HL-60 (cell line): ENCODE measurements around the gene FBXW9.

Experiments used
- POLR2AphosphoS5 ChIP-seq: IDR thresholded peaks from 2 replicates; pipeline ENCODE4 v1.6.1; 2012; ENCODE audit warnings: low read depth
- TF ChIP-seq, protein P1 (sequence below): IDR thresholded peaks from one replicate; pipeline ENCODE4 v1.5.1; 2011; ENCODE audit warnings: low read length, control low read depth, inconsistent platforms; ENCODE audit not compliant: insufficient read depth

DNA sequence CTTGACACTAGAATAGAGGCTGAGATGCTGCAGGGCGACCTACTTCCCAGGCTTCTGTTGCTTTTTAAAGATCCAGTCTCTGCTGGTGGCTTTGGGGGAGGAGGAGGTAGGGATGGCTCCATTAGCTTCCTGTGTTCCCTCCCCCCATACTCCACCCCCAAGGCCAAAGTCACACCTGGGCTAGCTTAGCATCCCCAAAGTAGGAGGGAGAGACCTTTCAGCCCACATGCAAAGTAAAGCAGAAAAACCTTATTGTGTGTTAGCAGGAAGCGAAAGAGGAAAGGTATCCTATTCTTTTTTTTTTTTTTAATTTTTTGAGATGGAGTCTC lies 30.5 kb upstream of the FBXW9 start:
- TF ChIP-seq, protein P1, sequence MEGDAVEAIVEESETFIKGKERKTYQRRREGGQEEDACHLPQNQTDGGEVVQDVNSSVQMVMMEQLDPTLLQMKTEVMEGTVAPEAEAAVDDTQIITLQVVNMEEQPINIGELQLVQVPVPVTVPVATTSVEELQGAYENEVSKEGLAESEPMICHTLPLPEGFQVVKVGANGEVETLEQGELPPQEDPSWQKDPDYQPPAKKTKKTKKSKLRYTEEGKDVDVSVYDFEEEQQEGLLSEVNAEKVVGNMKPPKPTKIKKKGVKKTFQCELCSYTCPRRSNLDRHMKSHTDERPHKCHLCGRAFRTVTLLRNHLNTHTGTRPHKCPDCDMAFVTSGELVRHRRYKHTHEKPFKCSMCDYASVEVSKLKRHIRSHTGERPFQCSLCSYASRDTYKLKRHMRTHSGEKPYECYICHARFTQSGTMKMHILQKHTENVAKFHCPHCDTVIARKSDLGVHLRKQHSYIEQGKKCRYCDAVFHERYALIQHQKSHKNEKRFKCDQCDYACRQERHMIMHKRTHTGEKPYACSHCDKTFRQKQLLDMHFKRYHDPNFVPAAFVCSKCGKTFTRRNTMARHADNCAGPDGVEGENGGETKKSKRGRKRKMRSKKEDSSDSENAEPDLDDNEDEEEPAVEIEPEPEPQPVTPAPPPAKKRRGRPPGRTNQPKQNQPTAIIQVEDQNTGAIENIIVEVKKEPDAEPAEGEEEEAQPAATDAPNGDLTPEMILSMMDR = no peak
- TF ChIP-seq POLR2AphosphoS5 = no peak
